ENCODE data around the gene FARS2.

The FARS2 gene

DNA sequence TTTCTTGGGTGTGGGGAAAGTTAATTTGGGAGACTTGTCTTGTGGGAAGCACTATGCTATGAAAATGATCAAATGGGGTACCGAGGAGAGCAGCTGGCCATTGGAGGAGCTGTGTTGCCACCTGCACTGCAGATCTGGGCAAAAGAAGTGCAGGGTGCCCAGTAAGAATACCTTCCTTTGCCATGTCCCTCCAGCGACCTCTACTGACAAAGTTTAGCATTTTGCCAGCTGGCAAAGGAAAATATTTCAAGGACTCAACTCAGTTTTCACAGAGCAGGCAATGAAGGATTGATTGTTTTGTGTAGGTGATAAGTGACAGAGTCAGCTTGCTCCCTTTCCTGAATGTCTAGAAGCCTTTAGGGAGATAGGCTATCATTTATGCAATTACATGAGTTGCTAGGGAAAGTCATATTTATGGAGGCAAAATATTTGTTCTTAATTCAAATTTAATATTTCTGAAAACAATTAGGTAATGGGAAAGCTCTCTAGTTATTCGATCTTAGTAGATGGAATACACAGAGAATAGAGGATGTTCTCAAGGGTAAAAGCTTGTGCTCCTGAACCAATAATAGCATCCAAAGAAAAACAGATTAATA is 118.4 kb downstream of the FARS2 start:
- DNase-seq = peak; percentile 70

GRCh38 chr6:5383856-5384255 is 122.5 kb downstream of the FARS2 start:
- no peak for DNase-seq

DNA sequence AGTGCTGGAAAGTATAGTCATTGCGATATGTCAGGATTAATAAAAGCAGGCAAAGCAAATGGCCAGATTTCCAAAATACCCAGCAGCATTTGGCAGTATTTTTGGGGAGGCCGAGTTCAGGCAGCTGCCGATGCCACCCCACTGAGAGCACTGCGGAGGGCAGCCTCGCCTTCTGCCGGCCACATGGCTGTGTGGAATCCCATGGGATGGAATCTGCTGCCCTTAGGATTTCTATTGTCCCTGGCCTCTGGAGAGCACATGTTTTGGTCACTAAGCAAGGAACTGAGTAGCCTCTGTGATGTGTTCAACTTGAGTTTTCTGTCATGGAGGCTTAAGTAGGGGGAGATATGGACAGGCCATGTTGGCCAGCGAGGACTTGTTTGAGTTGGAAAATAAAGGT is 123.0 kb downstream of the FARS2 start:
- no peak for DNase-seq

GRCh38 chr6:5388326-5388725 is 127.0 kb downstream of the FARS2 start:
- DNase-seq = no peak

GRCh38 chr6:5389086-5389745 is 127.9 kb downstream of the FARS2 start:
- no peak for DNase-seq

DNA sequence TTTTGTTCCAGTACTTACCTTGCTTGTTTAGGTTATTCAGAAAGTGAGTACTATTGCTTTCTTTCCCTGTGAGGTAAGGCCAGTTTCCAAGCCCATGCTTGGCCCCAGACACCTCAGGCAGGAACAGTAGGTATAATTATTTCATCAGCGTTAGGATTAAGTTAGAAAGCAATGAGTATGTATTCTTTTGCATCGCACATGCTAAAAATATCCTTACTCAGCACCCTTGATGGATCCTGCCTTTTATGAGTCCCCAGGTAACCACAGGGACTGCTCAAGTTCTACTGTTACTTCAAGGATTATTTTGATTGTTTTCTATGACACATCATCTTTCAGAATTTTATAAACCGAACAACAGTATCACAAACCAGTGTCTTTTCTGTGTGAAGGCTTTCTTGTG is 128.9 kb downstream of the FARS2 start:
- DNase-seq = no peak

DNA sequence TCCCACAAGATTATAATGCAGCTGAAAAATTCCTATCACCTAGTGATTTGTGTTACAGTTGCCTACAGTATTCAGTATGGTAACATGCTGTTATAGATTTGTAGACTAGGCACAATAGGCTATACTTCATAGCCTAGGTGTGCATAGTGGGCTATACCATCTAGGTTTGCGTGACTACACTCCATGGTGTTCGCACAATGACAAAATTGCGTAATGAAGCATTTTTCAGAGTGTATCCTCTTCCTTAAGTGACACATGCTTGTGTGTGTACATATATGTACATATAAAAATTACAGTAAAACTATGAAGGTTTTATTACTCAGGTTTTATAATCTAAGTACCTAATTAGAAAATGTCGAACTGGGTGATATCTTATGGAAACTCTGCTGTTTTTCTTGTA is 133.0 kb downstream of the FARS2 start:
- DNase-seq = no peak

- DNase-seq = no peak
These were observed 134.4 kb downstream of the FARS2 start for GRCh38 chr6:5395719-5396118.

DNA sequence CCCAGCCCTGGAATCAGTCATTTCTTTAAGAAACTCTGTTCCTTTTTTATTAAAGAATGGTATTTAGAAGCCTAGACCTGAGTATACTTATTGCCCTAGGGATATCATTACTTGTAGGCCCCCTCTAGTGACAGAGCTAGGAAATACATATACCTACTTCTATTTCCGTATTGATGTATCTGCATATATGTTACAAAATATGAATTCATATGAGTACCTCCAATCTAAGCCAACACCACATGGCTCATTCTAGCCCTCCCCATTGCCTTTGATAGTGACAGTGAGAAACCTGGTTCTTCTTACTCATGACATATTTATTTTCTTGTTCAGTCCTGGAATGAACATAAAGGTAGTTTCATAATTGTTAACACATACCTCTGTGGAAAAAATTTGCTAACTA is 137.2 kb downstream of the FARS2 start:
- peak; percentile 73 for DNase-seq

DNA sequence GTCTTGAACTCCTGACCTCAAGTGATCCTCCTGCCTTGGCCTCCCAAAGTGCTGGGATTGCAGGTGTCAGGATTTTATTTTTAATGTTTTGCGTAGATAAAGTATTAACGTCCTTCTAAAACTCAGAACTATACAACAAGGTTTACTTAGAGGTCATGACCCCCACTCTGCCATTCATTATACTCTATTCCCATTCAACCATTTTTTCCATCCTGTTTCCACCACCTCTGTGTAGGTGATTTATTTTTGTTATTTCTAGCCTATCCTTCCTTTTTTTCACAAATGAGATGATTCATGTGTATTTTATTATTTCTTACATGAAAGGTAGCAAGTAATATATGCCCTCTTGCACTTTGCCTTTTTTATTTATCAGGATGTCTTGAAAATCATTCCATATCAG is 138.1 kb downstream of the FARS2 start:
- DNase-seq = no peak

DNA sequence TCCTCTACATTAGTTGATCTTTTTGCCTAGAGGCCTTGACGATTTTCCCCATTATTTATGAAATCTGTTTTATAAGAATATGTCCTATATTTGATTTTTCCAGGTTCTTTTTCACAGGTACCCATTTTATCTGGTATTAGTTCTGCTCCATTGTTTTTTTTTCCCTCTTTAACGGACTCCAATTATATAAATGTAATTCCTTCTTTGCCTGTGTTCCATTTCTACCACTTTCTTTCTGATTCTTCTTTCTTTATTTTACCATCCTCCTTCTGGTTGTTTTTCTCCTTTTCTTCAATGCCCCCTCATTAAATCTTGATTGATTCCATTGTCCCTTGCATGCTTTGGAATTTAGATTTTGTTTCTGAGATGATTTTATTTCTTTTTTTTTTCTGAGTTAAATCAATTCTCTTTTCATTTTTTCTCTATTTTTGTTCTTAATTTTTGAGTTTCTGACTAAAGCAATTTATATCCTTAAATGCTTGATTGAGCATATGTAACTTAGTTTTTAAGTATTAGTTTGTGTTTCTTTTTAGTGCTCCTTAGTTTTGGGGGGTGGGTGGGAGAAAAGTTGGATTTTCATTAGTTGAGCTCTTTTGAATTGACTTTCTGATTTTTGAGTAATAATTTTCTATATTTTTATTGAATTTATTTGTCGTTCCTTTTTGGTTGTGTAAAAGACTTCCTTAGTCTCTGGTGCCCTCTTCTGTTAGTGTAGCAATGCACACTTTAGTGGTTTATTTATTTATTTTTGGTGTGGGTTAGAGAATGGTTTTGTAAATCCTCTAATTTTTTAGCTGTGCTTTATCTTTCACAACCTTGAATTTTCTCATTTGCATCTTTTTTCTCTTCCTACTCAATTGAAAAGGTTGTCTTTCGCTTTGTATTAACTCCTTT is 140.8 kb downstream of the FARS2 start:
- no peak for DNase-seq

- DNase-seq = no peak
These were observed 141.8 kb downstream of the FARS2 start for GRCh38 chr6:5403076-5403475.

GRCh38 chr6:5403609-5404008 is 142.3 kb downstream of the FARS2 start:
- DNase-seq = no peak

DNA sequence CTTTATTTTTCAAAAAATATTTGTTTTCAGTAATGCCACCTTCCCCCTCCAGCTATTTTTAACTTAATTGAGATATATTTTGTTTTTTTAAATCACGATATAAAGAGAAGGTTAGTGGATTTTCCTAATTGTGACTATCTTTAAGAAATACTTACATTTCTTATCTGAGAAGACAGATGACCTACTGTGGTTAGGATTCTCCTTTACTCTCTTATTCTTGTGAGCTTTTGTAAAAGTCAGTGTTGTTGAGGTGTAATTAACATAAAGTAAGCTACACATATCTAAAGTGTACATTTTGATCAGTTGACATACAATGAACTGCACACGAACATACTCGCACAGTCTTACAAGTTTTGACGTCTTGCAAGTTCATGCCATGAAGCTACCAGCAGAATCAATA is 144.7 kb downstream of the FARS2 start:
- no peak for DNase-seq

GRCh38 chr6:5411414-5411813 is 150.1 kb downstream of the FARS2 start:
- no peak for DNase-seq

- no peak for DNase-seq
These were observed 150.7 kb downstream of the FARS2 start for GRCh38 chr6:5412017-5412416.

DNA sequence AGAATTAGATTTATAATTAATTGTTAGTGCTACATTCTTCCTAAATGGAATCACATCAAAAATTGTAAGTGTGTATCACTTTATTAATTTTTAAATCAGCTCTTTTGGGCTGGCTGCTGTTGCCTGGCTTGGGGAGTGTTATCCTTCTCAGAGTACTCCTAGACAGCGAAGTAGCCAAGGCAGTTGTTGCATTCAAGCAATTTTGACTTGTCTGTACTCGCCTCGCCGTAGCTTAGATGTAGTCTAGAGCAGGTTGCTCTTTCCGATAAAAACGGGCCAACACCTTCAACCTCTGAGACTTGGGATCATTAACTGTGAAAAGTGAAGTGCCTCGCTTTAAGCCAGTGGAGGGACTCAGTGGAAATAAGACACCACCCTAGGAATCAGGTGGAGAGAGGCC is 151.3 kb downstream of the FARS2 start:
- no peak for DNase-seq

- DNase-seq = no peak
These were observed 154.9 kb downstream of the FARS2 start for GRCh38 chr6:5416250-5416649.

DNA sequence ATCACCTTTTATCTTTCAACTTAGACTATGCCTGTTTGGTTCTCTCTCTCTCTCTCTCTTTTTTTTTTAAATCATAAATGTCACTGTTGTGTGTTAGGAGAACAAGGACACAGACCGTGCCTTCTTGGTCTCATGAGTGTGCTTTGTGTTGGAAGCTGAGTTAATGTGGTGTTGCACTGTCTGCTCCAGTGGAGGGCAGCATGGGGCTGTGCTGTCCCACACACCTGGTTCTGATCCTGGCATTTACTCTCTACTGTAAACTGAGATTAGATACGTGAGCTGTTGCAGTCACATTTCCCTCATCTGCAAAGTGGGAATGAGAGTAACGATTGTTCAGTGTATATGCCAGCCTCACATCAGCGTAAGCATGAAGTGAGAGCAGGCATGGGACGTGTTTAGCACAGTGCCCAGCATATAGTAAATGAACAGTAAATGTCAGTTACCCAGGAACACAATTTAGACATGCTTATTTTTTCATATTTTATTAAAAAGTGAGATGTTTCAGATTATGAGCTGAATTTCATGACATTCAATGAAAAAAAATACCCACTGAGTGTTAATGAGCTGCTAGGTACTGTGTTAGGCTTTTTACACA is 161.1 kb downstream of the FARS2 start:
- DNase-seq = no peak

DNA sequence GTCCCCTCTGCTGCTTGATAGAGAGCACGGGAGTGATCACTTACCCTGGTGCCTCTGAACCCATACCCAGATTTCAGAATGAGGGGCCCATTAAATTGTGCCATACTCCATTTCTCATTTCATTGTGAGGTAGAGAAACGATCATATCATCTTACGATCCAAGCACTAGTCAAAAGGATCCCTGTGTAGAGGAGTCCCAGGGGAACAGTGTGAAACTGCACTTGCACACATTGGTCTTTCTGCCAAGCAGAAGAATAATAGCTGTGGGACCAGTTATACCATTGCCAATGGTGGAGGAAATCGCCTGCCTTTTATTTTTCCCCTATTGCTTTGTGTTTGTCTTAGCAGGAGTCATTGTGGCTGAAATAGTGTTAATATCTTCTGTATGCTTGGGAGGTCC is 161.9 kb downstream of the FARS2 start:
- DNase-seq = no peak

DNA sequence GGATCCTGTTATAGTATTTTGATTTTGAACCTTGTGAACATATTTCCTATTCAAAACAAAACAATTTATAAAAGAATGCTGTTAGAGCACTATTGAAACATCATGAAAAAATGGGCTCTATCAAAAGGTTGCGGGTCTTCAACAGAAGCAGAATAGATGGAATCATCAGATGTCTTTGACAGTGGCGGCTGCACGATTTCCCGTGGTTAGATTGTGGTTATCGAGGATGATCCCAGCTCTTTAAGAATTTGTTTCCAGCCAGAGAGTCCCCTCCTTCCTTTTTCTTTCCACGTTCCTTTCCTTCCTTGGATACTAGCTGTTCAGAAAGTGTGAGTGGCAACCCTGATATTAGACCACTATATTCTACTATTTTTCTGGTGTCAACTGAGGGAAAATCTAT is 163.4 kb downstream of the FARS2 start:
- DNase-seq = no peak

- DNase-seq = no peak
These were observed 164.0 kb downstream of the FARS2 start for GRCh38 chr6:5425267-5425666.

- DNase-seq = no peak
These were observed 164.5 kb downstream of the FARS2 start for GRCh38 chr6:5425797-5426196.

DNA sequence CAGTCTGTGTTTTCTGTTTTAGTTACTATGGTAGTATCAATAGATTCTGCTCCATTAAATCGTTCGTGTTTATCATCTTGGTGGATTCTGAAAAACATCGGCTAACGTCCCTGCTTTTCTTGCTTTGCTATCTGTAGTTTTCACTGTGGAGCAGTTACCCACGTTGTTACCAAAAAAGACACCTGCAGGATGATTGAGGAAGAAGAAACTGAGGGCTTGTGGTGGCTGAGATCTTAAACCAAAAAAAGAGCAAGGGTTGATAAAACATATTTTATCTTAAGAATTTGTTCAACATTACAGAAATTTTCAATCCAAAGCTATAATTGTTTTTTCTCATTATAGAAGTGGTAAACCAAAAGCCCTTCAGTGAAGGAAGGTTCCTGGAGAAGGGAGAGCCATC is 166.3 kb downstream of the FARS2 start:
- DNase-seq = no peak

All from activated CD4-positive, alpha-beta T cell treated with anti-CD3 and anti-CD28 coated beads, Interleukin-2, Interleukin-6, amounts not matched to agents 100 ng/mL and 50 ng/mL, durations not matched to agents 16 hours and 8 hours (primary cell).